IMR-90 (cell line): ENCODE data around the gene OR51I1. TPM values are rescaled to one million over a fixed set of nuclear protein-coding genes. Genes with fewer than 3 reads are reported as not detected.

ENCODE experiments used
- polyA plus RNA-seq, 3 experiments: library from polyadenylated mRNA; depleted of rRNA; stranded (reverse); fragments of >200 nt; gene quantifications; 2 replicates each; pipeline ENCODE4 v1.2.3, GENCODE V29; 2012; ENCODE audit warnings: low replicate concordance in 1 of 3
- total RNA-seq: library from RNA; depleted of rRNA; stranded (reverse); fragments of >200 nt; gene quantifications from 2 replicates; pipeline ENCODE4 v1.2.3, GENCODE V29; 2012; rRNA removed

Gene OR51I1
- total and polyA plus RNA-seq, 2 of the 4 experiments (the other 2 are of a cell fraction) = not detected

Other genes starting within 250 kb of the OR51I1 start
- gene OR51V1, start 240.8 kb downstream of the OR51I1 start, total RNA-seq = not detected in 2 replicates
- not detected in 2 replicates for gene OR51V1, start 240.8 kb downstream of the OR51I1 start, polyA plus RNA-seq (2012; rRNA removed)
- not detected in 2 replicates for gene HBB, start 214.4 kb downstream of the OR51I1 start, total RNA-seq
- 0.24 TPM in 1 of 2 replicates, not detected in the other for gene HBB, start 214.4 kb downstream of the OR51I1 start, polyA plus RNA-seq (2012; rRNA removed)
- 3.1 and 6.3 TPM in 2 replicates for gene HBD, start 207.0 kb downstream of the OR51I1 start, total RNA-seq
- 10.7 and 12.0 TPM in 2 replicates for gene HBD, start 207.0 kb downstream of the OR51I1 start, polyA plus RNA-seq (2012; rRNA removed)
- gene HBG1, start 191.7 kb downstream of the OR51I1 start, total RNA-seq = not detected in 2 replicates
- gene HBG1, start 191.7 kb downstream of the OR51I1 start, polyA plus RNA-seq (2012; rRNA removed) = not detected in 2 replicates
- 0.54 TPM in 1 of 2 replicates, not detected in the other for gene HBG2, start 186.7 kb downstream of the OR51I1 start, total RNA-seq
- gene HBG2, start 186.7 kb downstream of the OR51I1 start, polyA plus RNA-seq (2012; rRNA removed) = 1.7 TPM in 1 of 2 replicates, not detected in the other
- 1.4 and 3.2 TPM in 2 replicates for gene HBE1, start 171.6 kb downstream of the OR51I1 start, total RNA-seq
- 7.7 and 12.7 TPM in 2 replicates for gene HBE1, start 171.6 kb downstream of the OR51I1 start, polyA plus RNA-seq (2012; rRNA removed)
- gene OR51B4, start 139.6 kb downstream of the OR51I1 start, total RNA-seq = not detected in 2 replicates
- gene OR51B4, start 139.6 kb downstream of the OR51I1 start, polyA plus RNA-seq (2012; rRNA removed) = 0.11 TPM in 1 of 2 replicates, not detected in the other
- not detected in 2 replicates for gene OR51B2, start 117.2 kb downstream of the OR51I1 start, total RNA-seq
- gene OR51B2, start 117.2 kb downstream of the OR51I1 start, polyA plus RNA-seq (2012; rRNA removed) = not detected in 2 replicates
- 0.54 and 0.56 TPM in 2 replicates for gene OR51B5, start 98.0 kb downstream of the OR51I1 start, total RNA-seq
- gene OR51B5, start 98.0 kb downstream of the OR51I1 start, polyA plus RNA-seq (2012; rRNA removed) = 0.09 and 0.29 TPM in 2 replicates
- not detected in 2 replicates for gene OR51B6, start 90.0 kb downstream of the OR51I1 start, total RNA-seq
- not detected in 2 replicates for gene OR51B6, start 90.0 kb downstream of the OR51I1 start, polyA plus RNA-seq (2012; rRNA removed)
- gene OR51M1, start 57.7 kb downstream of the OR51I1 start, total RNA-seq = 0.54 and 0.56 TPM in 2 replicates
- 0.67 and 0.87 TPM in 2 replicates for gene OR51M1, start 57.7 kb downstream of the OR51I1 start, polyA plus RNA-seq (2012; rRNA removed)
- not detected in 2 replicates for gene OR51Q1, start 19.4 kb downstream of the OR51I1 start, total RNA-seq
- not detected in 2 replicates for gene OR51Q1, start 19.4 kb downstream of the OR51I1 start, polyA plus RNA-seq (2012; rRNA removed)
- gene OR51I2, start 7.8 kb upstream of the OR51I1 start, total RNA-seq = not detected in 2 replicates
- not detected in 2 replicates for gene OR51I2, start 7.8 kb upstream of the OR51I1 start, polyA plus RNA-seq (2012; rRNA removed)
- not detected in 2 replicates for gene OR52D1, start 47.2 kb upstream of the OR51I1 start, total RNA-seq
- gene OR52D1, start 47.2 kb upstream of the OR51I1 start, polyA plus RNA-seq (2012; rRNA removed) = not detected in 2 replicates
- gene UBQLN3, start 68.4 kb upstream of the OR51I1 start, total RNA-seq = not detected in 2 replicates
- gene UBQLN3, start 68.4 kb upstream of the OR51I1 start, polyA plus RNA-seq (2012; rRNA removed) = not detected in 2 replicates
- 0.18 TPM in 1 of 2 replicates, not detected in the other for gene UBQLNL, start 75.2 kb upstream of the OR51I1 start, total RNA-seq
- gene UBQLNL, start 75.2 kb upstream of the OR51I1 start, polyA plus RNA-seq (2012; rRNA removed) = 0.47 and 0.48 TPM in 2 replicates
- gene OR52H1, start 107.0 kb upstream of the OR51I1 start, total RNA-seq = 0.18 and 0.28 TPM in 2 replicates
- not detected in 2 replicates for gene OR52H1, start 107.0 kb upstream of the OR51I1 start, polyA plus RNA-seq (2012; rRNA removed)
- not detected in 2 replicates for gene OR52B6, start 139.4 kb upstream of the OR51I1 start, total RNA-seq
- not detected in 2 replicates for gene OR52B6, start 139.4 kb upstream of the OR51I1 start, polyA plus RNA-seq (2012; rRNA removed)
- 3.9 and 5.0 TPM in 2 replicates for gene TRIM6, start 155.1 kb upstream of the OR51I1 start, total RNA-seq
- gene TRIM6, start 155.1 kb upstream of the OR51I1 start, polyA plus RNA-seq (2012; rRNA removed) = 3.7 and 4.7 TPM in 2 replicates
- 8.6 and 12.5 TPM in 2 replicates for gene TRIM34, start 183.5 kb upstream of the OR51I1 start, total RNA-seq
- gene TRIM34, start 183.5 kb upstream of the OR51I1 start, polyA plus RNA-seq (2012; rRNA removed) = 5.3 and 6.1 TPM in 2 replicates
- gene TRIM5, start 243.6 kb upstream of the OR51I1 start, total RNA-seq = 49.1 and 58.0 TPM in 2 replicates
- 26.3 and 32.6 TPM in 2 replicates for gene TRIM5, start 243.6 kb upstream of the OR51I1 start, polyA plus RNA-seq (2012; rRNA removed)
- gene TRIM22, start 248.3 kb upstream of the OR51I1 start, total RNA-seq = 39.4 and 46.8 TPM in 2 replicates
- 30.4 and 43.6 TPM in 2 replicates for gene TRIM22, start 248.3 kb upstream of the OR51I1 start, polyA plus RNA-seq (2012; rRNA removed)